ENCODE results near the gene INO80.

The INO80 gene

DNA sequence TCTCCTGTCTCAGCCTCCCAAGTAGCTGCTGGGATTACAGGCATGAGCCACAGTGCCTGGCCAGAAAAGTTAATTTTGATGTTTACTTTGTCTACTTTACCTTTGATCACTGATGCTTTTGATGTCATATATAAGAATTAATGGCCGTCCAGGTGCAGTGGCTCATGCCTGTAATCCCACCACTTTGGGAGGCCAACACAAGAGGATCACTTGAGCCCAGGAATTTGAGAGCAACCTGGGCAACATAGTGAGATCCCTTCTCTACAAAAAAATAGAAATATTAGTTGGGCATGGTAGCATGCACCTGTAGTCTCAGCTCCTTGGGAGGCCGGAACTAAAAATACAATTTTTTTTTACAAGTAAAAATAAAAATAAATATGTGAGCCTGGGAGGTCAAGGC is 6.8 kb upstream of the INO80 start:
- Histone ChIP-seq H3K36me3 (ENCODE audit: control insufficient read depth, insufficient read depth, low read length) (no peaks in the 10 kb centered on the region), H3K27me3 (replicated peaks; ENCODE audit: control insufficient read depth, insufficient read depth, low read length) (no peaks in the 10 kb centered on the region; the same call in 1 of the 2 replicates), H3K4me3 (replicated peaks; ENCODE audit: low read depth, low read length) (no peak overlapping the region)
- TF ChIP-seq CTCF (IDR thresholded peaks at IDR 0.05; ENCODE audit: insufficient read depth, low read length, poor library complexity, severe bottlenecking) = no peak
- DNase-seq (ENCODE audit: extremely low read depth, insufficient read length) = no peak

DNA sequence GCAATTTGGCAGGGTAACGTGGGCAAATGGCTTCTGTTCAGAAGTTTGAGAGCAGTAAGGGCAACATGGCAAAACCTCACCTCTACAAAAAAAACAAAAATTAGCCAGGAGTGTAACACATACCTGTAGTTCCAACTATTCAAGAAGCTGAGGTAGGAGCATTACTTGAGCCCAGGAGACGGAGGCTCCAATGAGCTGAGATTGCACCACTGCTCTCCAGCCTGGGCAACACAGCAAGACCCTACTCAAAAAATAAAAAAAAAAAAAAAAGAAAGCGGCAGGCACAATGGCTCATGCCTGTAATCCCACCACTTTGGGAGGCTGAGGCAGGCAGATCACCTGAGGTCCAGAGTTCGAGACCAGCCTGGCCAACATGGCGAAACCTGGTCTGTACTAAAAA is 5.9 kb upstream of the INO80 start:
- H3K4me3 ChIP-seq (replicated peaks; ENCODE audit: low read depth, low read length) = no peak overlapping the region
- H3K27me3 ChIP-seq (replicated peaks; ENCODE audit: control insufficient read depth, insufficient read depth, low read length) = no peaks in the 10 kb centered on the region; the same call in 1 of the 2 replicates
- no peak for DNase-seq (ENCODE audit: extremely low read depth, insufficient read length)
- no peaks in the 10 kb centered on the region for H3K36me3 ChIP-seq (ENCODE audit: control insufficient read depth, insufficient read depth, low read length)
- TF ChIP-seq CTCF (IDR thresholded peaks at IDR 0.05; ENCODE audit: insufficient read depth, low read length, poor library complexity, severe bottlenecking) = no peak

DNA sequence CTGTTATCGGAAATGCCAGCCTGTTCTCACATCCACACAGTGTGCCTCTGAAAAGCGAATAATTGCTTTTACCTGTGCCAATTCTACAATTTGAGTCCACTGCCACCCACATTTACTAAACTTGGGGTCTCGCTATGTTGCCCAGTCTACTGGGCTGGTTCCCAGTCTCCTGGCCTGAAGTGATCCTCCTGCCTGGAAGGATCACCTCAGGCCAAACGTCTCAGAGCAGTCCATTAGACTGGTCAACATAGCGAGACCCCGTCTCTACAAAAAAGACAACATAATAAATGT is 827 bp upstream of the INO80 start:
- DNase-seq (ENCODE audit: extremely low read depth, insufficient read length) = peak; percentile 9
- no peaks in the 10 kb centered on the region for H3K27me3 ChIP-seq (replicated peaks; ENCODE audit: control insufficient read depth, insufficient read depth, low read length)
- peaks cover 3% of the 10 kb centered on the region for H3K36me3 ChIP-seq (ENCODE audit: control insufficient read depth, insufficient read depth, low read length)
- peak overlapping the region; percentile 91 for H3K4me3 ChIP-seq (replicated peaks; ENCODE audit: low read depth, low read length)
- no peak for TF ChIP-seq CTCF (IDR thresholded peaks at IDR 0.05; ENCODE audit: insufficient read depth, low read length, poor library complexity, severe bottlenecking)

DNA sequence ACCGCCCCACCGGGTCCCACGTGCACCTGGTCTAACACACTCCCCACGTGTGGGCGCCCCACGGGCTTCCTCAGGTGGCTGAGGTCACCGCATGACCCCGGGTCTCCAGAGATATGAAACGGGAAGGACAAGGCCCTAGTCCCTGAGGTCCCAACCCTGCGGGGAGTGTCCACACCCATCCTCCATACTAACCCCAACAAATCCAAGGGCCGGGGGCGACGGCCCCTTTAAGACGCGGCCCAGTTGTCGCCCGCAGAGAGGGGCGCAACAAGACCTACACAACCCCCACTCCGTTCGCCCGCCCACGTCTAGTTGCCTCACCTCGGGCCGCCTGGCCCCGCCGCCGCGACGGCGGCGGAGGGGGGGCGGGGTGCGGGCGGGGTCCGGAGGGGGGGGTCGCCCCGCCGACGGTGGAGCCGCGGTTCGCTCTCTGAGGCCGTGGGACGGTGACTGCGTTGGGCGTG is 396 bp downstream of the INO80 start:
- no peaks in the 10 kb centered on the region for H3K27me3 ChIP-seq (replicated peaks; ENCODE audit: control insufficient read depth, insufficient read depth, low read length)
- peak overlapping the region; percentile 91 for H3K4me3 ChIP-seq (replicated peaks; ENCODE audit: low read depth, low read length)
- peaks cover 3% of the 10 kb centered on the region for H3K36me3 ChIP-seq (ENCODE audit: control insufficient read depth, insufficient read depth, low read length)
- TF ChIP-seq CTCF (IDR thresholded peaks at IDR 0.05; ENCODE audit: insufficient read depth, low read length, poor library complexity, severe bottlenecking) = no peak
- DNase-seq (ENCODE audit: extremely low read depth, insufficient read length) = peak; percentile 86

DNA sequence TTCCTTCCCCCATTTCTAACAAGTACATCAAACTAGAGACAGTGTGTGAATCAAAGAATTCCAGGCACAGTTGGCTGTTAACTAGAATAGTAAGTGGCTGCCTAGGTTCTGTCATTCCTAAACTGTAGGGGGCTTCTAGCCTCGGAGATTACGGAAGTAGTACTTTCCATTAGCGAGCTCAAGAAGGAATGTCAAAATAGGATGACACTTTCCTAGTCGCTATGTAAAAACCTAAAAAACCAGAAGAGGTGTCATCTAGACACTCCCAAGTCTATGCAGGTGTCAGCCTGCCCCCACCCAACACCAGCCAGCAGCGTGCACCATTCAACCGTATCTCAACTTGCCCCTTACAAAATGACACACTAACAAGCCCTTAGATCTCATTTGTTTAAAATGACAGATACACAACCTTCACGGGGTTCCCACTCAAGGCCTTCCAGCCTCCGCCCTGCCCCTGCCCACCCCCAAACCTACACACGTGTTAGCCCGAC is 874 bp downstream of the INO80 start:
- Histone ChIP-seq H3K27me3 (replicated peaks; ENCODE audit: control insufficient read depth, insufficient read depth, low read length) (no peaks in the 10 kb centered on the region), H3K36me3 (ENCODE audit: control insufficient read depth, insufficient read depth, low read length) (peaks cover 3% of the 10 kb centered on the region), H3K4me3 (replicated peaks; ENCODE audit: low read depth, low read length) (peak overlapping the region; percentile 91)
- TF ChIP-seq CTCF (IDR thresholded peaks at IDR 0.05; ENCODE audit: insufficient read depth, low read length, poor library complexity, severe bottlenecking) = no peak
- DNase-seq (ENCODE audit: extremely low read depth, insufficient read length) = no peak

- TF ChIP-seq CTCF (IDR thresholded peaks at IDR 0.05; ENCODE audit: insufficient read depth, low read length, poor library complexity, severe bottlenecking) = no peak
- H3K36me3 ChIP-seq (ENCODE audit: control insufficient read depth, insufficient read depth, low read length) = no peaks in the 10 kb centered on the region; the same call in 1 of the 2 replicates
- no peak for DNase-seq (ENCODE audit: extremely low read depth, insufficient read length)
- H3K4me3 ChIP-seq (replicated peaks; ENCODE audit: low read depth, low read length) = no peak overlapping the region
- no peaks in the 10 kb centered on the region for H3K27me3 ChIP-seq (replicated peaks; ENCODE audit: control insufficient read depth, insufficient read depth, low read length)
Observed at GRCh38 chr15:41106947-41107346, 9.1 kb downstream of the INO80 start.

Measured in GM06990 (cell line).